PFSK-1 (cell line): ENCODE measurements around the gene FAM219A.

Experiments used
- FOXP2 ChIP-seq: optimal IDR thresholded peaks from 2 replicates; pipeline ENCODE3; 2011; ENCODE audit warnings: borderline replicate concordance, control low read depth, inconsistent platforms; ENCODE audit not compliant: insufficient read depth; ENCODE audit errors: extremely low read length, extremely low read depth
- POLR2AphosphoS5 ChIP-seq: IDR thresholded peaks from 2 replicates; pipeline ENCODE4 v1.6.1; 2012; ENCODE audit warnings: low read depth, mild to moderate bottlenecking, control low read depth, low read length, moderate library complexity
- SIN3A ChIP-seq: IDR thresholded peaks from 2 replicates; pipeline ENCODE4 v1.6.1; 2012; ENCODE audit warnings: mild to moderate bottlenecking, low read length, moderate library complexity, borderline replicate concordance; ENCODE audit not compliant: insufficient read depth
- TAF1 ChIP-seq: IDR thresholded peaks from 2 replicates; pipeline ENCODE4 v1.6.1; 2012; ENCODE audit warnings: low read length, control low read depth, borderline replicate concordance; ENCODE audit not compliant: insufficient read depth
- TF ChIP-seq, protein P1 (sequence below), 2 experiments: IDR thresholded peaks; 2 replicates each; pipeline versions ENCODE4 v1.6.1 to v1.8.0; 2011 to 2012; ENCODE audit warnings: low read depth in 2 of 2, low read length in 2 of 2, control low read depth in 1 of 2, inconsistent platforms in 1 of 2, mild to moderate bottlenecking in 1 of 2, moderate library complexity in 1 of 2; ENCODE audit not compliant: insufficient read depth in 1 of 2

The FAM219A gene

DNA sequence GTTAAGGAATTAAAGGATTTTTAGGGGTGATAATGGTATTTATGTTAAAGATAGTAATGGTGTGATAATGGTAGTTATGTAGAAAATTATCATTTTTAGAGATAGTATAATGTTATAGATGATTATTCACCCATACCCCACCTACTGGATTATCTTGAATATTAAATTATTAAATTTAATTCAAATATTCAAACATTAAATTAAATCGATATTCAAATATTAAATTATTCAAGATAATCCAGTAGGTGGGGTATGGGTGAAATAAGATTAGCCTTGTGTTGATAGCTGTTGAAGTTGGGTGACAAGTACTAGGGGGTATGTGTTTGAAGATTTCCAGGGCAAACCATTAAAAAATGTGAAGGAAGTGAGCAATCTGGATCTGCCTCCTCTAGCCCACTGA is 15.6 kb downstream of the FAM219A start:
- no peak for TF ChIP-seq SIN3A
- TF ChIP-seq, protein P1, sequence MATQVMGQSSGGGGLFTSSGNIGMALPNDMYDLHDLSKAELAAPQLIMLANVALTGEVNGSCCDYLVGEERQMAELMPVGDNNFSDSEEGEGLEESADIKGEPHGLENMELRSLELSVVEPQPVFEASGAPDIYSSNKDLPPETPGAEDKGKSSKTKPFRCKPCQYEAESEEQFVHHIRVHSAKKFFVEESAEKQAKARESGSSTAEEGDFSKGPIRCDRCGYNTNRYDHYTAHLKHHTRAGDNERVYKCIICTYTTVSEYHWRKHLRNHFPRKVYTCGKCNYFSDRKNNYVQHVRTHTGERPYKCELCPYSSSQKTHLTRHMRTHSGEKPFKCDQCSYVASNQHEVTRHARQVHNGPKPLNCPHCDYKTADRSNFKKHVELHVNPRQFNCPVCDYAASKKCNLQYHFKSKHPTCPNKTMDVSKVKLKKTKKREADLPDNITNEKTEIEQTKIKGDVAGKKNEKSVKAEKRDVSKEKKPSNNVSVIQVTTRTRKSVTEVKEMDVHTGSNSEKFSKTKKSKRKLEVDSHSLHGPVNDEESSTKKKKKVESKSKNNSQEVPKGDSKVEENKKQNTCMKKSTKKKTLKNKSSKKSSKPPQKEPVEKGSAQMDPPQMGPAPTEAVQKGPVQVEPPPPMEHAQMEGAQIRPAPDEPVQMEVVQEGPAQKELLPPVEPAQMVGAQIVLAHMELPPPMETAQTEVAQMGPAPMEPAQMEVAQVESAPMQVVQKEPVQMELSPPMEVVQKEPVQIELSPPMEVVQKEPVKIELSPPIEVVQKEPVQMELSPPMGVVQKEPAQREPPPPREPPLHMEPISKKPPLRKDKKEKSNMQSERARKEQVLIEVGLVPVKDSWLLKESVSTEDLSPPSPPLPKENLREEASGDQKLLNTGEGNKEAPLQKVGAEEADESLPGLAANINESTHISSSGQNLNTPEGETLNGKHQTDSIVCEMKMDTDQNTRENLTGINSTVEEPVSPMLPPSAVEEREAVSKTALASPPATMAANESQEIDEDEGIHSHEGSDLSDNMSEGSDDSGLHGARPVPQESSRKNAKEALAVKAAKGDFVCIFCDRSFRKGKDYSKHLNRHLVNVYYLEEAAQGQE (IDR thresholded peaks at IDR 0.05; ENCODE audit: insufficient read depth in 1 of 2, low read depth in 2 of 2, low read length in 2 of 2): no peak
- TF ChIP-seq TAF1: no peak
- TF ChIP-seq FOXP2: no peak
- TF ChIP-seq POLR2AphosphoS5: no peak

DNA sequence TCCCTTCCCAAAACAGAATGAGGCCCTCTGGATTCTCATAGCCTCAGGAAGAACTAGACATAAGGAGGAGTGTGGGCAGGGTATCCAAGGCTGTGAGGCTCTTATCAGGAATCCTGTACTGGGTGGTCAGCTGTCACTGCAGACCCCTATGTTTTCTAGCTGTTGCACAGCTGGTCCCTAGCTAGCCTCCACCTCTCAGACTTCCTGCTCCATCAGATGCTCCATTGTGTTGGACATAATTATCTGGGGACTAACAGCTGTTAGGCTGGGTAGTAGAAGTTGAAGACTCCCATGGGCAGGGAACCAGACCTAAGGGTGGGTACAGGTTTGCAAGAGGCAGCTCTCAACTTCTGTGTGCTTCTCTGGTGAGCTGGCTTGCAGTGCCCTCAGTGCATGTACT is 18.4 kb downstream of the FAM219A start:
- TF ChIP-seq POLR2AphosphoS5 (no peak), SIN3A (no peak), FOXP2 (no peak), TAF1 (no peak)
- TF ChIP-seq, protein P1 (IDR thresholded peaks at IDR 0.05; ENCODE audit: insufficient read depth in 1 of 2, low read depth in 2 of 2, low read length in 2 of 2): no peak

DNA sequence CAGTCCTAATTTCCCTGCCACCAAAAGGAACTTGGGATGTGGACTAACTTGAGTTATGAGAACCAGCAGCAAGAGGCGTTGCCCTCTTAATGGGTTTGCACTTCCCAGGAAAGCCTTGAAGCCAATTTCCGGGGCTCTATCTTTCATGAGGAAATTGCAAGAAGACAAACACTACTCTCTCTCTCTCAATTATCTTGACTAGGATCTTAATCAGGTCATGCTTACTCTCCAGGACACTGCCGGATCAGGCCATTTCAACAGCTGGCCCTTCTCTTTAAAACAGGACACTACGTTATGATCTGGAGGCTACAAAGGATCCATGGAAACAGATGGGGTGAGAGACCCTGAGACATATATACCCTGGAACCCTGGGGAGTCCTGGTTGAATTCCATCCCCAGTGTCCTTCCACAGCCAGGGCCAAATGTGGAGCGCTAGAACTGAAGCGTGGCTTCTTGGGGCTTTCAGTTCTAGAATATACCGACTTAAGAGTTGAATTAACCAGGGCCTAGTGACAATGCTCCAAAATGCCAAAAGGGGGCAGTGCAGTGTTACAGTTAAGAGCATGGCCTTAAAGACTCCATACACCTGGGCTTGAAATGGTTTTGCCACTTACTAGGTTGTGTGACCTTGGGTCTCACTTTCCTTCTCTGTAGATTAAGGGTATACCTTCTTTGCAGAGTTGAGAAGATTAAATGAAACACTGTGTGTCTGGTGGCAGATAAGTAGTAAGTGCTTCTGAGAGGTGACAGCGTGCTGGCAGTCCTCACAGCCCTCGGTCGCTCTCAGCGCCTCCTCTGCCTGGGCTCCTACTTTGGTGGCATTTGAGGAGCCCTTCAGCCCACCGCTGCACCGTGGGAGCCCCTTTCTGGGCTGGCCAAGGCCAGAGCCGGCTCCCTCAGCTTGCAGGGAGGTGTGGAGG is 21.1 kb downstream of the FAM219A start:
- TF ChIP-seq, protein P1 (IDR thresholded peaks at IDR 0.05; ENCODE audit: insufficient read depth in 1 of 2, low read depth in 2 of 2, low read length in 2 of 2): peak in 1 of 2 experiments; percentile 54; a peak in 1 of 4 replicates
- no peak for TF ChIP-seq SIN3A
- no peak for TF ChIP-seq POLR2AphosphoS5

DNA sequence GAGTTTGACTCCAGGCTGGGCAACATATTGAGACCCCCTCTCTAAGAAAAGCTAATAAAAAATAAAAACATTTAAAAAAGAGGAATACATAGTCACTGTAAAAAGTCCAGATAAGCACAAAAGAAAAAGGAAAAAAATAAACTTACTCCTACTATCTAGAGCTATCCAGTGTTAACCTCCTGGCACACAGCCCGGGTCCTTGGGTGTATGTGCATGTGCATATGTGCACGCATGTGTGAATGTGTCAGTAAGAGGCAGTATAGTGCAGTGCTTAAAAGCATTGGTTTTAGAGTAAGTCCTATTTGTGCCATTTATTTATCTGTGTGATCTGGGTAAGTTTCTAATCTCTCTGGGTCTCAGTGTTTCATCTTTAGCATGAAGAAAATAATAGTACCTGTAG is 26.7 kb downstream of the FAM219A start:
- no peak for TF ChIP-seq SIN3A
- TF ChIP-seq, protein P1 (IDR thresholded peaks at IDR 0.05; ENCODE audit: insufficient read depth in 1 of 2, low read depth in 2 of 2, low read length in 2 of 2): no peak
- no peak for TF ChIP-seq POLR2AphosphoS5
- no peak for TF ChIP-seq FOXP2
- no peak for TF ChIP-seq TAF1

DNA sequence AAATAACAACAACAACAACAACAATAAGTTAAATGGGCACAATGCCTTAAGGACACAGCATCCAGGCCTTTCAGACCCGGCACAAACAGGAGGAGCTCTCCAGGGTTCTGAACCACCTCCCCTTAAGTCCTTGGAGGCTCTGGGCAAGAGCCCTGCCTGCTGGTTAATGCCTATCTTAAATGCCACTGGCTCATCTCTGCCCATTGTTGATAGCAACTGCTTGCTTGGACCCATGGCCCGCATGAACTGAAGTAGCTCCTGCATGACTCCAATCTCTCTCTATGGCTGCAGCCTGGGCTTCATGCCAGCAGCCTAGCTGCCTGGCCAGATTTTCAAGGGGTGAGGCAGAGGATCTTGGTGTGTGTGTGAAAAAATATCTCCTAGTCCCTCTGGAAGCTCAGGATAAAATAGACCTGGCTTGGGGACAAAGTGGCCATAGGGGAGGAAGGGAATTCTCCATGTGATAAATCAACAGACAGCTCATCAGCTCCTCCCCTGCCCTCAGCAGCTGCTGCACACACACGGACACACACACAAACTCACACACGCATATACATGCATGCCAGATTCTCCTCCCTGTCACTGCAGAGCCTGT is 27.4 kb downstream of the FAM219A start:
- TF ChIP-seq TAF1 (no peak), FOXP2 (no peak)
- TF ChIP-seq, protein P1 (IDR thresholded peaks at IDR 0.05; ENCODE audit: insufficient read depth in 1 of 2, low read depth in 2 of 2, low read length in 2 of 2): peak; percentile 95 to 96
